Progenitor cell of endocrine pancreas (in vitro differentiated cells): ENCODE results near the gene NOL4L. TPM values are rescaled to one million over a fixed set of nuclear protein-coding genes. Genes with fewer than 3 reads are reported as not detected.

Source experiments
- DNase-seq: peaks from one replicate; pipeline ENCODE4 v3.0.0; 2021; ENCODE audit warnings: low spot score; ENCODE audit not compliant: unreplicated experiment
- H3K27ac Mint-ChIP-seq: 2 replicates; pipeline ENCODE4 v1.8.0; 2021; ENCODE audit warnings: mild to moderate bottlenecking, moderate library complexity, mixed read lengths
- H3K27me3 Mint-ChIP-seq: 2 replicates; pipeline ENCODE4 v1.8.0; 2021; ENCODE audit warnings: mixed read lengths
- H3K36me3 Mint-ChIP-seq: 2 replicates; pipeline ENCODE4 v1.8.0; 2022; ENCODE audit warnings: mixed read lengths; ENCODE audit not compliant: insufficient read depth
- H3K4me1 Mint-ChIP-seq: 2 replicates; pipeline ENCODE4 v1.8.0; 2021; ENCODE audit warnings: low read depth, mixed read lengths
- H3K4me3 Mint-ChIP-seq: 2 replicates; pipeline ENCODE4 v1.8.0; 2021; ENCODE audit warnings: low read depth, mild to moderate bottlenecking, moderate library complexity, mixed read lengths
- H3K9me3 Mint-ChIP-seq: 2 replicates; pipeline ENCODE4 v1.8.0; 2021; ENCODE audit warnings: low read depth, mixed read lengths
- total RNA-seq: library from RNA; stranded (reverse); gene quantifications from 2 replicates; pipeline ENCODE4 v1.2.1, GENCODE V29; 2021
- TF ChIP-seq, protein P1 (sequence below): fragments of 200-600 bp; sonication (generic); IDR thresholded peaks from one replicate; pipeline ENCODE4 v1.5.0; 2021; ENCODE audit warnings: antibody characterized with exemption, mild to moderate bottlenecking; ENCODE audit not compliant: unreplicated experiment

Gene NOL4L
- total RNA-seq, 1 donor from 2014 or later, result 90.4 TPM

DNA sequence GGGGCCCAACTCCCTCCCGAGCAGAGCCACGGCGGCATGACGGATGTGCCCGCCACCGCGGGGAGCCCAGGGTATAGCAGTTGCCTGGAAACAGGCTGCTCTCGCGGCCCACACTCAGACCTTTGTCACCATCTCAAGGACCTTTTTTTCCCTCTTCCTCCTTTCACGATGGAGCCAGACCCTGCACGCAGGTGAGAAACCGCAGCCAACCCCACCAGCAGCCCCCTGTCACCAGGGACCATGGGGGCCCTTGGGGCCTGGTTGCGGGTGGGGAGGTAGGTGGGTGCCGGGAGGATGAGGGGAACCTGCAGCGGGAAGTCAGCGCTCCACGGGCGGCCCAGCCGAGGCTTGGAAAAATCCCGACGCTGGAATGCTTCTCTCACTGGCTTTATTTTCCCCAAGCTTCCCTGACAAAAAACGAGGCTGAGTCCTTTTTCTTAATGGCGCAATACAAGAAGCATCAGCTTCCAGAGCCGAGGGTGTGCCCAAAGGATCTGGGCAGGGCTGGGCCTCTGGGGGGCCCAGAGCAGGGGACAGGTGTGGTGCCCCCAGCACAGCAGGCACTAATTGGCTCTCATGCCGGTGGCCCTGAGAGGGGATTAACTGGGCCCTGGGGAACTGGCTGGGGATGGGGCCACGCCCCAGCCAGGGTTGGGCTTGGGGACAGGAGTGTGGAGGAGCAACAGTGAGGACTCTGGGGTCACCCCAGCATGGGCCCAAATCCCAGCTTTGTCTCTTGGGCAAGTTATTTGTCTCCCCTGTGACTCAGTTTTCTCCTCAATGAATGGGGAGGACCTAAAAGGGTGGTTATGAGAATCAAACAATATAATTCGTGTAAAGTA, 23.9 kb downstream of the NOL4L start:
- peaks cover 20% of the 10 kb centered on the region for H3K4me1 Mint-ChIP-seq
- no peak overlapping the region for H3K4me3 Mint-ChIP-seq
- TF ChIP-seq, protein P1, sequence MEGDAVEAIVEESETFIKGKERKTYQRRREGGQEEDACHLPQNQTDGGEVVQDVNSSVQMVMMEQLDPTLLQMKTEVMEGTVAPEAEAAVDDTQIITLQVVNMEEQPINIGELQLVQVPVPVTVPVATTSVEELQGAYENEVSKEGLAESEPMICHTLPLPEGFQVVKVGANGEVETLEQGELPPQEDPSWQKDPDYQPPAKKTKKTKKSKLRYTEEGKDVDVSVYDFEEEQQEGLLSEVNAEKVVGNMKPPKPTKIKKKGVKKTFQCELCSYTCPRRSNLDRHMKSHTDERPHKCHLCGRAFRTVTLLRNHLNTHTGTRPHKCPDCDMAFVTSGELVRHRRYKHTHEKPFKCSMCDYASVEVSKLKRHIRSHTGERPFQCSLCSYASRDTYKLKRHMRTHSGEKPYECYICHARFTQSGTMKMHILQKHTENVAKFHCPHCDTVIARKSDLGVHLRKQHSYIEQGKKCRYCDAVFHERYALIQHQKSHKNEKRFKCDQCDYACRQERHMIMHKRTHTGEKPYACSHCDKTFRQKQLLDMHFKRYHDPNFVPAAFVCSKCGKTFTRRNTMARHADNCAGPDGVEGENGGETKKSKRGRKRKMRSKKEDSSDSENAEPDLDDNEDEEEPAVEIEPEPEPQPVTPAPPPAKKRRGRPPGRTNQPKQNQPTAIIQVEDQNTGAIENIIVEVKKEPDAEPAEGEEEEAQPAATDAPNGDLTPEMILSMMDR, result no peak
- no peaks in the 10 kb centered on the region for H3K36me3 Mint-ChIP-seq
- H3K9me3 Mint-ChIP-seq, result no peaks in the 10 kb centered on the region
- DNase-seq, result no peak
- peaks cover 18% of the 10 kb centered on the region for H3K27me3 Mint-ChIP-seq
- peak overlapping the region; percentile 54 for H3K27ac Mint-ChIP-seq

- H3K27ac Mint-ChIP-seq, result no peak overlapping the region
Measured at GRCh38 chr20:32560482-32560988, 24.6 kb downstream of the NOL4L start.

DNA sequence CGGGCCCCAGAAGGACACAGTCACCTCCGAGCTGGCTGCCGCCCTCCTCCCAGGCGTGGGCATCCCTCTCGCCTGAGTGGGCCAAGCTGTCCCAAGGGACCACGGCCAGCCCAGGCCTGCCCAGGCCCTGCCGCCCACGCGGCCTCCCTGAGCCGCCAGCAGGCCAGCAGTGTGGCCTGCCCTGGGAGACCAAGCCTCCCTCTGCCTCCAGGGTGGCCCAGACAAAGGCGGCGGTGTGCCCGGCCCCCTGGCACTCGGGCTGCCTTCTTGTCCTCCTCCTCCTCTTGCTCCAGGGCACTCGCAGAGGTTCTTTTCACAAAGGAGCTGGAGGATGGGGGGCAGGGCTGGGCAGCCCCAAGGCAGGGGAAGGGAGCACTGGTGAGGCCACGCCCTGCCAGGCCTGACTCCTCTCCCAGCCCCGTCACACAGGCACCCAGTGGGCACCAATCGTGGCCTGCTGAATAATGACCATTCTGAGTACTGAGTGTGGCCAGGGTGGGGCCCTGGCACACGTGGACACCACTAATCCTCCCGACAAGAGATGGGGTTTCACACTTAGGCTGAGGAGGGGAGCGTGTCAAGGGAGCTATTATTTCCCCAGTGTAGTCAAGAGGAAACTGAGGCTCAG, 25.3 kb downstream of the NOL4L start:
- Mint-ChIP-seq H3K9me3 (peaks cover 3% of the 10 kb centered on the region), H3K27me3 (peaks cover 27% of the 10 kb centered on the region), H3K4me1 (peaks cover 20% of the 10 kb centered on the region), H3K27ac (no peak overlapping the region), H3K4me3 (no peak overlapping the region), H3K36me3 (no peaks in the 10 kb centered on the region)
- DNase-seq, result no peak
- TF ChIP-seq, protein P1, result no peak

More at GRCh38 chr20:32560482-32560988, 24.6 kb downstream of the NOL4L start:
- no peak overlapping the region for H3K4me3 Mint-ChIP-seq
- H3K9me3 Mint-ChIP-seq, result peaks cover under 1% of the 10 kb centered on the region
- no peaks in the 10 kb centered on the region for H3K36me3 Mint-ChIP-seq
- no peak for DNase-seq
- peaks cover 20% of the 10 kb centered on the region for H3K4me1 Mint-ChIP-seq
- H3K27me3 Mint-ChIP-seq, result peaks cover 24% of the 10 kb centered on the region
- TF ChIP-seq, protein P1, result no peak

GRCh38 chr20:32559205-32559752, 25.9 kb downstream of the NOL4L start:
- peaks cover 3% of the 10 kb centered on the region for H3K9me3 Mint-ChIP-seq
- H3K4me1 Mint-ChIP-seq, result peaks cover 20% of the 10 kb centered on the region
- DNase-seq, result no peak
- H3K27ac Mint-ChIP-seq, result no peak overlapping the region
- H3K4me3 Mint-ChIP-seq, result no peak overlapping the region
- no peaks in the 10 kb centered on the region for H3K36me3 Mint-ChIP-seq
- TF ChIP-seq, protein P1, result no peak
- H3K27me3 Mint-ChIP-seq, result peaks cover 27% of the 10 kb centered on the region

- H3K4me3 Mint-ChIP-seq, result no peak overlapping the region
- peak overlapping the region; percentile 62 for H3K27ac Mint-ChIP-seq
- H3K9me3 Mint-ChIP-seq, result peaks cover 3% of the 10 kb centered on the region
- no peak for DNase-seq
- peaks cover 20% of the 10 kb centered on the region for H3K4me1 Mint-ChIP-seq
- H3K36me3 Mint-ChIP-seq, result no peaks in the 10 kb centered on the region
- TF ChIP-seq, protein P1, result no peak
- H3K27me3 Mint-ChIP-seq, result peaks cover 27% of the 10 kb centered on the region
Measured at GRCh38 chr20:32558526-32558925, 26.6 kb downstream of the NOL4L start.
